ENCODE measurements around the gene PTPRM.

DNA sequence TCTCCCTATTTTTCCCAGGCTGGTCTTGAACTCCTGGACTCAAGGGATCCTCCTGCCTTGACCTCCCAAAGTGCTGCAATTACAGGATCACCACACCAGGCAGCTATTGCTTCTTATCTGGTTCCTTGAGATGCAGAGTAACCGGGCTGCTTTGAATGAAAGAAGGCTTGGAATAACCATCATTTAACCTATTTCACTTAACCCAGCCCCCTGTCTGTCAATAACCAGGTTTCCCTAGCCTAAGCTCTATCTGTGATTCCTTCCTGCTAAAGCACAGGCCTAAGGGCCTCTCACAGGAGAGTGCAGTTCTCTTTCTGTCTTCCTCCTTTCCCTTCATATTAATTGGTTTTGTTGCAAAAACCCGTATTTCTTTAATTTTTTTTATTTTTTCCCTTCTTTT is 648.6 kb downstream of the PTPRM start:
- no peak for TF ChIP-seq POLR2AphosphoS5 (IDR thresholded peaks at IDR 0.05)
- TF ChIP-seq, protein P1, sequence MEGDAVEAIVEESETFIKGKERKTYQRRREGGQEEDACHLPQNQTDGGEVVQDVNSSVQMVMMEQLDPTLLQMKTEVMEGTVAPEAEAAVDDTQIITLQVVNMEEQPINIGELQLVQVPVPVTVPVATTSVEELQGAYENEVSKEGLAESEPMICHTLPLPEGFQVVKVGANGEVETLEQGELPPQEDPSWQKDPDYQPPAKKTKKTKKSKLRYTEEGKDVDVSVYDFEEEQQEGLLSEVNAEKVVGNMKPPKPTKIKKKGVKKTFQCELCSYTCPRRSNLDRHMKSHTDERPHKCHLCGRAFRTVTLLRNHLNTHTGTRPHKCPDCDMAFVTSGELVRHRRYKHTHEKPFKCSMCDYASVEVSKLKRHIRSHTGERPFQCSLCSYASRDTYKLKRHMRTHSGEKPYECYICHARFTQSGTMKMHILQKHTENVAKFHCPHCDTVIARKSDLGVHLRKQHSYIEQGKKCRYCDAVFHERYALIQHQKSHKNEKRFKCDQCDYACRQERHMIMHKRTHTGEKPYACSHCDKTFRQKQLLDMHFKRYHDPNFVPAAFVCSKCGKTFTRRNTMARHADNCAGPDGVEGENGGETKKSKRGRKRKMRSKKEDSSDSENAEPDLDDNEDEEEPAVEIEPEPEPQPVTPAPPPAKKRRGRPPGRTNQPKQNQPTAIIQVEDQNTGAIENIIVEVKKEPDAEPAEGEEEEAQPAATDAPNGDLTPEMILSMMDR (IDR thresholded peaks at IDR 0.05): no peak
